AG08396 (cell line): ENCODE measurements around the gene ITPK1.
"Not testable (repeated sequence)": the region's sequence is repeated elsewhere in the genome, so short reads cannot be mapped to it uniquely, and the experiment has no call there.

Experiments used
- DNase-seq: peaks from one replicate; pipeline ENCODE4 v3.0.0; 2012; ENCODE audit warnings: low spot score, mixed read lengths

Gene ITPK1

DNA sequence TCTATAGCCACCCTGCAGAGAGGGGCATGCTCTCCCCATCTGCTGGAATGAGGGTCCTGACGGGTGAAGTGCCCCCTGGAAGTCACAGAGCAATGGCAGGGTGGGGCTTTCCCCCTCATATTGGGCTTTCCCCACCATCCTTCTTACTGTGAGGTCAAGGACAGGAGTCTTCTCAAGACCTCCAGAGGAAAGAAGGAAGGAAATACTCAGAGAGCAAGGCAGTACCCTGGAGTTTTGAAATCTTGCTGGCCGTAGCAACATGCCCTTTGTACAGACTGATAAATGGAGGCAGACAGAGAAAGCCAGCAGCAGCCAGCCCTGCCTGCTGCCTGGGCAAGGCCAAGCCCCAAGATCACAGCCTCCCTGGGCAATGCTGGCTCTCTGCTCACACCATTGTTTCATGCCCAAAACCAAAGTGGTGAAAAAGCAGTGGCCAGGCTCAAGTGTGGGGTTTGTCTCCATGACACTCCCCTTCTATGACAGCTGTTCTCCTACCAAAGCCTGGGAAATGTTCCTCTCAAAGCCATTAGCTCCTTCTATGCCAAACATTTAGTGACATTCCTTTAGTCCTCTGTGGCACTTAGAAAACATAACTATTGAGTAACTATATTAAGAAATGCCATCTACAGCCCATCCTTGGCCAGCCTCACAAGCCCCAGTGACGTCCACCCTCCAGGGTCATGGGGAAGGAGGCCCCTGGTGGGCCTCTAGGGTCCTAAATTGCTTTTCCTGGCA is 13.2 kb upstream of the ITPK1 start:
- DNase-seq: no peak

DNA sequence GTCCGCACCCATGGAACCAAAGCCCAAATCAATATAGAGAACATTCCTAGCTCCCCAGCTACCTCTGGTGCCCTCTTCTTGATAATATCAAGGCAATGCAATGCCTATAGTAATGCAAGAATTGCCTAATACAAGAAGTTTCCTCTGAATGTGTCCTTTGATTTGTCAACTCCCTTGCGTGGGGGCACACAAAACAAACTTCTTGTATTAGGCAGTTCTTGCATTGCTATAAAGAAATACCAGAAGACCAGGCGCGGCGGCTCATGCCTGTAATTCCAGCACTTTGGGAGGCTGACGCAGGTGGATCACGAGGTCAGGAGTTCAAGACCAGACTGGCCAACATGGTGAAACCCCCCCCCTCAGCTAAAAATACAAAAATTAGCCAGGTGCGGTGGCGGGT is 10.4 kb upstream of the ITPK1 start:
- no peak for DNase-seq

DNA sequence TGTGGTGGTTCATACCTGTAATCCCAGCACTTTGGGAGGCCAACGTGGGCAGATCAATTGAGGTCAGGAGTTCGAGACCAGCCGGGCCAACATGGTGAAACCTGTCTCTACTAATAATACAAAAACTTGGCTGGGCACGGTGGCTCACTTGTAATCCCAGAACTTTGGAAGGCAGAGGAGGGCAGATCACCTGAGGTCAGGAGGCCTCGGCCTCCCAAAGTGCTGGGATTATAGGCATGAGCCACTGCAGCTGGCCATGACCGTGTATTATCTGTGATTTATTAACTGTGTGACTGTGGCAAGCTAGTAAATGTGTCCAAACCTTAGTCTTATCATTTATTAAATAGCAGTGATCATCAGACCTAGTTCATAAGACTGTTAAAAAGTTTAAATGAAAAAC is 7.1 kb upstream of the ITPK1 start:
- DNase-seq: no peak

DNA sequence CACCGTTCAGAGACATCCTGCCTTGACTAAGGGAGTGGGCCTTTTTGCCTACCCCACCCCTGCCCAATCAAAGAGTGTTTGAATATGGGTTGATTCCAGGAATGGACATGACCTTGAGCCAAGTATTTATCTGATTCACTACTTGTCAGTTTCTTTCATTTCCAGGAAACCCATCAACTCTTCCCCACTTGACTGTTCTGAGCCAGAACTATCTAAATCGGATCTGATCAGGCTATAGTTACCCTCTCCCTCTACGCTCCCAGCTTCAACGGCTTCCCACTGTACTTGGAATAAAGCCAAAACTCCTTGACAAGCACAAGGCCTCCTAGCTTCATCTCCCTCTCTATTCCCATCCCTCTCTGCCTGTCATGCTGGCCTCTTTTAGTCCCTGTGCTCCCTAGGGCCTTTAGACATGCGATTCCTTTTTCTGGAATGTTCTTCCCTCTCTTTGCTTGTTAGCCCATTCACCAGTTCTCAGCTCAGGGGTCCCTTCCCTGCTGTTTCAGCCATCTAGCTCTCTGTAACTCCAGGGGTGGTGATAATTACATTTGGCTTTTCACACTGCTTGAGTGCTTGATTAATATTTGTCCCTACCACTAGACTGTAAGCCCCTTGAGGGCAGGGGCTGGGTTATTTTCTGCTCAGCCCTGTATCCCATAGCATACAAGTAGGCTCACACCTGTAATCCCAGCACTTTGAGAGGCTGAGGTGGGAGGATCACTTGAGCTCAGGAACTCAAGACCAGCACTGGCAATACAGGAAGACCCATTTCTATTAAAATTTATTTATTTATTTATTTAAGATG is 5.5 kb upstream of the ITPK1 start:
- DNase-seq: no peak

DNA sequence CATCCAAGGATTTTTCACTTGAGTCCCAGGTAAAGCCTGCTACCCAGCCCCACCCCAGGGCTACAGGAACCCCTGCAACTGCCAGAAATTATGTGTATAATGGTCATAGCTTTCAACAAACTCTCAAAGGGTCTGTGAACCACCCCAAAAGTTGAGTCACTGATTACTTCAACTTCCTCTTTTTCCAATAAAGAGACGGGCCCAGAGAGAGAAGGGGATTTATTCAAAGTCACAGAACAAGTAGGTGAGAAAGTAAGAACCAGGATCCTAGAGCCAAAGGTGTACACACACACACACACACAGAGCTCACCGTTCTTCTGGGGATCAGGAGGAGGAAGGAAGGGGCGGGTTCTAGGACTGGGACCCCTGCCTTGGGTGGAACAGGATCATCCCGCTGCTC is 4.8 kb upstream of the ITPK1 start:
- no peak for DNase-seq

DNA sequence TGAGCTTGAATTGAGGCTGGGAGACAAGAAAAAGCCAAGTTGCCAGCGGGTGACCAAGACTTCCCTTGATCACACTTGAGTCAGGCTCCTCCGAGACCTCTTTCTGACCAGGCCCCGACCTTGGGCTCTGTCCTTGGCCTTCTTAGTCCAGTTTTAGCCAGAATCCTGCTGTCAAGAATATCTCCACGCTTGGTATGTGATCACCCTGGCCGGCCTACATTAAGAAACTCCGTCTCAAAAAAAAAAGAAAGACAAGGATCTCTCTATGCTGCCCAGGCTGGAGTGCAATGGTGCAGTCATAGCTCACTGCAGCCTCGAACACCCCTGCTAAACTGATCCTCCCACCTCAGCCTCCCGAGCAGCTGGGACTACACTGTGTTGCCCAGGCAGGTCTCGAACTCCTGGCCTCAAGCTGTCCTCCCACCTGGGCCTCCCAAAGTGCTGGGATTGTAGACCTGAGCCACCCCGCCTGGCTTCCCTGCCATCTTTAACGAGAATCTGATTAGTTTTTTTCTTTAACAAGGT is 1.0 kb upstream of the ITPK1 start:
- DNase-seq: no peak

DNA sequence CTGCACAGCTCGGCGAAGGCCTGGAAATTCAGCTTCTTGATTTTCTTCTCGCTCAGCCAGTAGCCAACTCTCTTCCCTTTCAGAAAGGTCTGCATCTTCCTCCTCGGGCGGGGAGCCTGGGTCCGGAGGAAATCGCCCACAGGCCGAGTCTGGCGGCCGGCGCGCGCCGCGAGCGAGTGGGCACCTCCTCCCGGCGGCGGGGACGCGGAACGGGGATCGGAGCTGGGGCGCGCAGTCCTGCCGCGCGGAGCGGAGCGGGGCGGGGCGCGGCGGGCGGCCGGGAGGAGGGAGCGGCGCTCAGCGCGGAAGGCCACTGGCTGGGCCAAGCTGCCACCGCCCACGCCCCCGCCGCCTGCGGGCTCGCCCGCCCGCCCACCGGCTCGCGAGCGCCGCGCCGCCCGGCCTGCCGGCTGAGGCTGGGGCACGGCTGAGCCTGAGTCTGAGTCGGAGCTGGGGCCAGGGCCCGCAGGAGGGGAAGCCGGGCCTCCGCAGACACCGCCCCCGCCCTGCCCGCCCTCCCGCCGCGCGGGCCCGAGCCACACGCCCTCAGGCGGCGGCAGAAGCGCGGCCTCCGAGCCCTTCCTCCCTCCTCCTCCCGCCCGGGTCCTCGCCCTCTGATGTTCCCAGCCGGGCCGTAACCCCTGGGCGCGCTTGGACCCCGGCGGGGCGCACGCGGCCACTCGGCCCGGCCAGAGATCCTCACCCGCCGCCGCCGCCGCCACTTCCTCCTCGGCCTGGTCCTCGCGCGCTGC is 480 bp downstream of the ITPK1 start:
- peak; percentile 94 for DNase-seq

DNA sequence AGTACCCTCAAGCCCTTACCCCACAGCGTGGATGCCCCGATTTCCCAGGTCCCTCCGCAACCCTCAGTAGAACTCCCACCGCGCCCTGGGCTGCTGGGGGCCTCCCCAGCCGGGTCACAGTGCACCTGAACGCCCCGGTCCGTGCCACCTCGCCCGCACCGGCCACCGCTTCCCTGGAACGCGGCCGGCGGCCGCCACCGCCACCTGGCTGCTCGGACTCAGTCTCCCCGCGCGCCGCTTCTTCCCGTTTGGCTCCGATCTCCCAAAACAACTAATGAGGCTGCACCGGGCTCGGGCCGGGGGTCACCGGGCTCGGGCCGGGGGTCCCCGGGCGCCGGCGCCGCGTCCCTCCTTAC is 1.0 kb downstream of the ITPK1 start:
- no peak for DNase-seq

DNA sequence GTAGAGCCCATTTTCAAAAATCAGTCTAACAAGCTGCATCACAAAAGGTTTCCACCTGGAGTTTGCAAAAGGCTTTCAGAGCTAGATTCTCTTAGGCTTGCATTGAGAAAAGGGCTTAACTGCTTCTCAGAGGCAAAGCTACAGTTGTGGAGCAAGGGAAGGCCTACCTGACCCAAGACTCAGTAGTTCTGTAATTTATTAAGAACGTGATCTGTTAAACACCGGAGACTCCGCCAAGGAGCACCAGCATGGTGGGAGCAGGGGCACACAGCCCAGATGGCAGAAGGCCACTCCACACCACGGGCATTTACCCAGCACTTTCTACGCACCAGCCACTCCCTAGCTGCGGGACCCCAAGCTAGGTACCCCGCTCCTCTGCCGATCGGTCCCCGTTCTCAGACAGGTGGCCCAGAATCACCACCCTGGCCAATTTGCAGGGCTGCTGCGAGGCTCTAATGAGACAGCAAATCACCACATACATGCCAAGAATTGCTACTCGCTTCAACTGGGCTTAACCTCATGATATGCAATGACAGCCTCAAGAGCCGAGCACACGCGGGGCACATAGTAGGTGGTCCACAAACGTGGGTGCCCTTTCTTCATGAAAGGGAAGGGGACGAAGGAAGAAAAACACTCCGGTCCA is 1.5 kb downstream of the ITPK1 start:
- DNase-seq: no peak

DNA sequence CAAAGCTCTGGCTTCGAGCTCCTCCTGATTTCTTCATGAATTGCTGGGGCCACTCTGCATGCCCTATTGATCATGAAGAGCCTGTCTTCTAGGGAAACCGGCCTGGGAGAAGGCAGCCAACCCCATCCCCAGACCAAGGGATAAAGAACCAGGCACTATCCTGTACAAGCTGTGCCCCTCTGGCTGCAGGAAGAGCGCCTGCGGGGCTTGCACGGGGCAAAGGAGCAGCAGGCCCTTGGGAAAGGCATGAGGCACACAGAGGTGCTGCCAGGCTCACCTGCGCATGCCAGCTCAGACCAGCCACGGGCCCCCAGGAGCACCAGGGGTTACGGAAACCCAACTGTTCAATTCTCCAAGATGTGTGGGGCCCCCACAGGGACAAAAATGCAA is 2.1 kb downstream of the ITPK1 start:
- no peak for DNase-seq

DNA sequence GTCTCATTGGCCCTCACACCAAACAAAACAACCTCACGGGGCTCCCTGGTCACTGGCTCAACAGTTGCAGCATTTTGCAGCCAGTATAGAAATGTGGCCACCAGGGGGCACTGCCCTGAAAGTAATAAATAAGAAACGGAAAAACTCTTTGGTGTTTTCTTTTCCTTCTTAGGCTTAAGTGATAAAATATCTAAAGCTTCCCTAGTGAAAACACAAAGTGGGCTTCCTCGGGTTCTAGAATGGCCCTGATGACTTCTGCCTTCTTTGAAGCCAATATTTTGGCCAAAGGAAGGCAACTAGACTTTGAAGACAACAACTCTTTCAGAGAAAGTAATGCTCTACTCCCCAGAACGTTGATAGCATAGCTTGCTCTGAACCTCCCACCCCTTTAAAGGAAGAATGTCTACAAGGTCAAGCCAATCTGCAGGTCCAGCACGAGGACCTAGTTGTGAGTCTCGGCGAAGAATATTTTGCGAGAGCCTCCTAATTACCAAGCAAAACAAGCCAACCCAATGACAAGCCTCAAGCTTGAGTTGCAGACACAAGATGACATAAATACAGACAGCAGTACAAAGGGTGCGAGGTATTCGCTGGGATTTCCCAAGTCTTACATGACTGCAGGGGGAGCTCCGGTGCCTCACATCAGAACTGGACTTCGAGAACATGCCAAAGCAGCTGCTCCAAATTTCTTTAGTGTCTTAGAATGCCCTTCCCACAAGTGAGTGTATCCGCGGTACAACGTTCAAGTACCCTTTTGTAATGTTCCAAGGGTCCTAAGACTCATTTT is 2.6 kb downstream of the ITPK1 start:
- DNase-seq: peak; percentile 82

DNA sequence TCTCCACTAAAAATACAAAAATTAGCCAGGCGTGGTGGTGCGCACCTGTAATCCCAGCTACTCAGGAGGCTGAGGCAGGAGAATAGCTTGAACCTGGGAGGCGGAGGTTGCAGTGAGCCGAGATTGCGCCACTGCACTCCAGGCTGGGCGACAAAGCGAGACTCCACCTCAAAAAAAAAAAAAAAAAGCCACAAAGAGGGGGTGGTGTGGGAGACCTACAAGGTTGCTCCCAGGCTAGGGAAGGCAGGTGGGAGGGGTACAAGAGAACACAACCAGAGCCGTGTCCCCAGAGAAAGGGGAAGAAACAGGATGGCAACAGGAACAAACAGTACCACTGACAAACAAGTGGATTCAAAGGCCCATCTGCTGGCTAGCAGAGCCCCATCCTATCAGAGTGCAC is 4.2 kb downstream of the ITPK1 start:
- DNase-seq: not testable (repeated sequence)

DNA sequence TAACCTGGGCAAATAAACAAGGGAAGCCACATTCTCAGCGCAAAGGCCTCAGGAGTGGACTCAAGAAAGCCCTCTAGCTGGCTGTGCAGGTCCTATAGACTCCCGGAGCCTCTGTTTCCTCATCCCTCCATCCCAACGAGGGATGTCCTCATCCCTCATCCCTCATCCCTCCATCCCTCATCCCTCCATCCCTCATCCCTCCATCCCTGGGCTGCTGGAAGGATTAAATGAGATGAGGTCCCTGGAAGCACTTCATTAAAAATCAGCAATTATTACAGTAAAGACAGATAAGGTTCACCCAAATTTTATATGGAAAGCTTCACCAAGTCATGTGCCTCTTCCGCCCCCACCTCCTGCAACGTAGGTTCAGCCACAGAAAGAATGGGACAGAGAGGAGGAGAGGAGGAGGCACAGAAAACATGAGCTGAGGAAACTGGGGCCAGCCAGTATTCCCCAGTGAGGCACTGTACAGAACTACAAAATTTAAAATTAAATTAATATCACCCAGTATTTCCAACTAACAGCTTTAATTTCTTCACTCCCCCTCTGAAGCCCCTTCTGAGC is 4.8 kb downstream of the ITPK1 start:
- DNase-seq: no peak

DNA sequence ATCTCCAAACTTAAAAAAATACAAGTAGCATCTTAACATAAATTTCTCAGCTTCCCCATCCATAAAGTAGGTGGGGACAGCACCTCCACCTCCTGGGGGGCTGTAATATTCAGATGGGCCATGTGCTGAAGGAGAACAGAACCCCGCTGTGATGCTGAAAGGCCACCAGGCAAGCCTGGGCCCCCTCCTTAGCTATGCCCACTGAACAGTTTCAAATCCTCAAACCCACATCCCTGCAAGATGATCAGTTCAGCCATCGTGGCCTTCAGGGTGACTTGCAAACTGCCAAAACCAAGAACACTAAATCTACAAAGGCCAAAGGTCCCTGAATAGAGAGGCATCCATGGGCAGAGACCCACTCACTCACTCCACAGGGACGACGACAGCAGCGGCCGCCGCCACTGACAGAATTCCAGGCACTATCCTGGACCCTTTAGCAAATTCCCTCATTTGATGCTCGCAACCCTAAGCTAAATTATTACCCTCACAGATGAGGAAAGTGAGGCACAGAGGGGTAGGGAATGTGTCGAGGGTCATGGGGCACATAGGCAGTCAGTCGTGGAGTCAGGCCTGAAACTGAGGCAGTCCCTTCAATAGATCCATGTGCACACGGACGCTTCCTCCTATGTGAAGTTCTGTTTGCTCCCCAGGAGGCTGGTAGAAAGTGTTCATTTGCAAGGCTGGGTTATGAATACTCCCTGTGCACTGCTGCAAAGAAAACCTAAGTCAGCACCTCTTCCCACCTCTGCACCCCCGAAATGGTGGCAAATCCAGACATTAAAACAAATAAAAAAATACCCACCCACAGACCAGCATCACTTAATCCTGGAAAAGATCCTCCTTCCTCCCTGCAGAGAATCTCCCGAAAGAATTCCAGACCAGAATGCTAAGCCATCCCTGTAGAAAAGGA is 5.9 kb downstream of the ITPK1 start:
- no peak for DNase-seq

DNA sequence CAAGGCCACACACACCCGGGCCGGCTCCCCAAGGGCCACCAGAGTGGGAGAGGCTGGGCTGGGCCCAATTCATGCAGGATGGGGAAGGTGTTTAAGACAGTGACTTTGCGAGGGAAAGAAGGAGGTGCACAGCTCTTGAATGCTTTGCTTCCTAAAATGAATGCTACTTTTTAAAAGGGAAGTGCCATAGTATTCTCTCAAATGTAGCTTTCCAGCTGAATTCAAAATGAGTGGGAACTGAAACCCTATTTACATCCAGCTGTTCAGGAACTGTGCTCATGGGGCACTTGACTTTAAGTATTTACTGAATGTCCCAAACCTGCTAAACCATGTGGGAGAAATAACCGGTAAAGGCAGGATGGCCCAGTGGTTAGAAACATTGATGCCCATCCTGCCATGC is 7.6 kb downstream of the ITPK1 start:
- no peak for DNase-seq

DNA sequence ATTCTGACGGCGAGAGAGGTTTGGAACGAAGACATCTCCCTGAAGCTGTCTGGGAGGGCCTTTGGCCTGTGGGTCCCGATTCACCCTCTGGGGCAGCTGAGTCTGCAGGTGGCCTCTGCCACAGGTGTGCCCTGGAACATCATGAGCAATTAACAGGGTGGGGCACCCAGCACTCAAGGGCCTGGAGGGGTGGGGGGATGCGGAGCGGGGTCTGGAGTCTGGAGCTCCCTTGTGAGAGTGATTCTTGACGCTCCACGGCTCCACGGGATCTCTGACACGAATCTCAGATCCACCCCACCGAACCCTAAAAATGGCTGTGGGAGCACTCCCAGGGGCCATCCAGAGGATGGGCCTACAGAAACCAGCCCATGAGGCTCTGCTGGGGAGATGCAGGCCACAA is 8.3 kb downstream of the ITPK1 start:
- no peak for DNase-seq

DNA sequence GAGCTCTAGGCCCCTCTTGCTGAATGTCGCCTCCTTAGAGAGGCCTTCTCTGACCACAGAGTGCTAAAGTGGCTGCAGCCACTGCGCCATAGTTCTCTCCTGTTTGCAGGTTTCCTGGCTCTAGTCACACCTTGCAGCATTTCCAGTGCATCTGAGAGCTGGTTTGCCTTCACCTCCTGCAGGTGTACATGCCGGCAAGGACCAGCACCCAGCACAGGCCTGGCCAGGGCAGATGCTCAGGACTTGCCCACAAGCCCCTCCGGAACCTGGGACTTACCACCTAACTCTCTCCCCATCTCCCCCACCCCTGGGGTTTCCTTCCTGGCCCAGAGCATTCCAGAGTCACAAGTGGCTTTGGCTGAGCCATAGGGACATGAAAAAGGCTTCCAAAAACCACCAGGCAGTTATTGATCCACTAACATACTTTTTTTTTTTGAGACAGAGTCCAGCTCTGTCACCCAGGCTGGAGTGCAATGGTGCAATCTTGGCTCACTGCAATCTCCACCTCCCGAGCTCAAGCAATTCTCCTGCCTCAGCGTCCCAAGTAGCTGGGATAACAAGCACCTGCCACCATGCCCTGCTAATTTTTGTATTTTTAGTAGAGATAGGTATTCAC is 9.1 kb downstream of the ITPK1 start:
- DNase-seq: no peak

DNA sequence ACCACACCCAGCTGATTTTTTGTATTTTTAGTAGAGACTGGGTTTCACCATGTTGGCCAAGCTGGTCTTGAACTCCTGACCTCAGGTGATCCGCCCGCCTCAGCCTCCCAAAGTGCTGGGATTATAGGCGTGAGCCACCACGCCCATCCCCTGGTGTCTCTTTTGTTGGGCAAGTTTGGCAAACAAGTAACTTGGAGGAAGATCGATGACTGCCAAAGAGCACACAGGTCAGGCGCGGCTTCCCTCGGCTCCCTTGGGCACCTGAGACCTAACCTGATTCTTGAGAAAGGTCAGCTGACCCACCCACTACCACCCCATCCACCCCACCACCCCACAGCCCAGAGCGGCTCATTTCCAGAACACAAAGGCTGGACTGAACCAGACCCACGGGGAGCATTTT is 9.9 kb downstream of the ITPK1 start:
- not testable (repeated sequence) for DNase-seq

DNA sequence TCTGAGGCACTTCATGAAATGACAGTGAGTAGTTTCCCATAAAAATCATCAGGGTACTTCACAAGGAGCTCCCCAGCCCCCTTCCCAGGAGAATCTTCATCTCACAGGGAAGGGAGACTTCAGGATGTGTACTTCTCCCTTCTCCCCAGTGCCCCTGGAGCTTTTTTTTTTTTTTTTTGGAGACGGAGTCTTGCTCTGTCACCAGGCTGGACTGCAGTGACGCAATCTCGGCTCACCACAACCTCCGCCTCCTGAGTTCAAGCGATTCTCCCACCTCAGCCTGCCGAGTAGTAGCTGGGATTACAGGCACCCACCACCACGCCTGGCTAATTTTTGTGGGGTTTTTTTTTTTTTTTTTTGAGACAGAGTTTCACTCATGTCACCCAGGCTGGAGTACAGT is 10.4 kb downstream of the ITPK1 start:
- no peak for DNase-seq

DNA sequence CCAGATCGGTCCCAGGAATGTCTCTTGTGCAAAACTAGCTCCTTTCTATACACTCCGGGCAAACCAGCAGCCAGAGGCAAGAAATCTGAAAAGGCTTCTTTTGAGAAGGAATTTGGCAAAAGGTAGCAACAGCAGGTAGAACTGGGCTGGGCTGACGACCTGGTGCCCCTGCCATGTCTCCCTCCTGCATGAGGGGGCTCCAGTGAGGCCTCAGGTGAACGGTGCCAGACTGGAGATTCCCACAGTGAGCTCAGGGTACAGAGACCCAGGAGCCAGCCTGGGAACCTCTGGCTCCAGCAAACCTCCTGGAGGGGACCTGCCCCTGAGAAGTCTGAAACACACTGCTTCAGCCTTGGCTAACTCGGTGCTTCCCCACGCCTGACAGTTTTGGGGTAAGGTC is 10.8 kb downstream of the ITPK1 start:
- DNase-seq: no peak
